ENCODE results near the gene C5.

- TF ChIP-seq CTCF (conservative IDR thresholded peaks at IDR 0.05 in 1 of 2, IDR thresholded peaks at IDR 0.05 in 1 of 2; ENCODE audit: extremely low read depth in 1 of 2, insufficient read depth in 1 of 2, low read depth in 1 of 2, low read length in 2 of 2) (no peak), EZH2 (IDR thresholded peaks at IDR 0.05; ENCODE audit: borderline replicate concordance, low read length) (no peak)
Measured at GRCh38 chr9:120926397-120926928, 123.6 kb downstream of the C5 start, which contains the start of gene TRAF1.
